ENCODE results near the gene MTHFSD.

The MTHFSD gene

GRCh38 chr16:86525696-86526095 lies 29.3 kb downstream of the MTHFSD start:
- Histone ChIP-seq H3F3A (ENCODE audit: insufficient read depth, low read length) (no peaks in the 10 kb centered on the region), H3K9ac (ENCODE audit: low read length) (no peak overlapping the region), H3K4me2 (ENCODE audit: low read depth, low read length) (no peak overlapping the region), H3K9me3 (replicated peaks; ENCODE audit: insufficient read depth, low read length) (no peaks in the 10 kb centered on the region), H3K4me1 (ENCODE audit: low read length) (no peaks in the 10 kb centered on the region), H3K4me3 (ENCODE audit: low read length) (no peak overlapping the region), H3K27me3 (replicated peaks; ENCODE audit: insufficient read depth, low read length) (peaks cover 27% of the 10 kb centered on the region), H2AFZ (ENCODE audit: low read length) (no peak overlapping the region), H3K79me2 (ENCODE audit: low read length) (no peaks in the 10 kb centered on the region), H3K27ac (ENCODE audit: low read length) (no peak overlapping the region), H4K20me1 (ENCODE audit: insufficient read depth, low read length) (no peaks in the 10 kb centered on the region), H3K9me2 (replicated peaks; ENCODE audit: insufficient read depth, low read length) (no peaks in the 10 kb centered on the region), H3K36me3 (replicated peaks; ENCODE audit: insufficient read depth, low read length) (no peaks in the 10 kb centered on the region)
- no peak for DNase-seq
- TF ChIP-seq CTCF (IDR thresholded peaks at IDR 0.05; ENCODE audit: low read length) (no peak), EZH2 (optimal IDR thresholded peaks at IDR 0.05; ENCODE audit: low read depth, low read length) (no peak), EZH2phosphoT487 (IDR thresholded peaks at IDR 0.05; ENCODE audit: low read length) (no peak)

GRCh38 chr16:86524029-86524428 lies 31.0 kb downstream of the MTHFSD start:
- no peak overlapping the region for H3K4me3 ChIP-seq (ENCODE audit: low read length)
- no peaks in the 10 kb centered on the region for H3K79me2 ChIP-seq (ENCODE audit: low read length)
- no peaks in the 10 kb centered on the region for H3K9me2 ChIP-seq (replicated peaks; ENCODE audit: insufficient read depth, low read length)
- no peaks in the 10 kb centered on the region for H3F3A ChIP-seq (ENCODE audit: insufficient read depth, low read length)
- H3K4me2 ChIP-seq (ENCODE audit: low read depth, low read length) = no peak overlapping the region
- DNase-seq = no peak
- H4K20me1 ChIP-seq (ENCODE audit: insufficient read depth, low read length) = no peaks in the 10 kb centered on the region
- no peak overlapping the region for H3K27ac ChIP-seq (ENCODE audit: low read length)
- H3K9ac ChIP-seq (ENCODE audit: low read length) = no peak overlapping the region
- H3K9me3 ChIP-seq (replicated peaks; ENCODE audit: insufficient read depth, low read length) = no peaks in the 10 kb centered on the region
- H3K27me3 ChIP-seq (replicated peaks; ENCODE audit: insufficient read depth, low read length) = peaks cover 40% of the 10 kb centered on the region
- no peaks in the 10 kb centered on the region for H3K4me1 ChIP-seq (ENCODE audit: low read length)
- H3K36me3 ChIP-seq (replicated peaks; ENCODE audit: insufficient read depth, low read length) = no peaks in the 10 kb centered on the region
- TF ChIP-seq CTCF (IDR thresholded peaks at IDR 0.05; ENCODE audit: low read length) (no peak), EZH2phosphoT487 (IDR thresholded peaks at IDR 0.05; ENCODE audit: low read length) (no peak), EZH2 (optimal IDR thresholded peaks at IDR 0.05; ENCODE audit: low read depth, low read length) (no peak)
- no peak overlapping the region for H2AFZ ChIP-seq (ENCODE audit: low read length)

- Histone ChIP-seq H3K9ac (ENCODE audit: low read length) (no peak overlapping the region), H3K27me3 (replicated peaks; ENCODE audit: insufficient read depth, low read length) (peaks cover 42% of the 10 kb centered on the region), H3K4me2 (ENCODE audit: low read depth, low read length) (no peak overlapping the region), H3K9me3 (replicated peaks; ENCODE audit: insufficient read depth, low read length) (no peaks in the 10 kb centered on the region), H3K4me1 (ENCODE audit: low read length) (no peaks in the 10 kb centered on the region), H3K4me3 (ENCODE audit: low read length) (no peak overlapping the region), H3K9me2 (replicated peaks; ENCODE audit: insufficient read depth, low read length) (no peaks in the 10 kb centered on the region), H3F3A (ENCODE audit: insufficient read depth, low read length) (no peaks in the 10 kb centered on the region), H2AFZ (ENCODE audit: low read length) (no peak overlapping the region), H4K20me1 (ENCODE audit: insufficient read depth, low read length) (no peaks in the 10 kb centered on the region), H3K79me2 (ENCODE audit: low read length) (no peaks in the 10 kb centered on the region), H3K27ac (ENCODE audit: low read length) (no peak overlapping the region), H3K36me3 (replicated peaks; ENCODE audit: insufficient read depth, low read length) (no peaks in the 10 kb centered on the region)
- no peak for DNase-seq
- TF ChIP-seq EZH2 (optimal IDR thresholded peaks at IDR 0.05; ENCODE audit: low read depth, low read length) (no peak), CTCF (IDR thresholded peaks at IDR 0.05; ENCODE audit: low read length) (no peak), EZH2phosphoT487 (IDR thresholded peaks at IDR 0.05; ENCODE audit: low read length) (no peak)
Observed at GRCh38 chr16:86523166-86523740, 31.8 kb downstream of the MTHFSD start.

Measured in MM.1S (cell line).